ENCODE data around the gene FOXK1.

- TF ChIP-seq CEBPZ (IDR thresholded peaks at IDR 0.05; ENCODE audit: borderline replicate concordance, low read depth, low read length), result no peak
- no peak for TF ChIP-seq PTBP1 (IDR thresholded peaks at IDR 0.05; ENCODE audit: low read depth, low read length)
- TF ChIP-seq POLR2A (conservative IDR thresholded peaks at IDR 0.05), result no peak
- no peak for TF ChIP-seq TAF1 (IDR thresholded peaks at IDR 0.05; ENCODE audit: control insufficient read depth, extremely low read depth, insufficient read depth, low read length, severe bottlenecking)
- TF ChIP-seq MEIS2 (IDR thresholded peaks at IDR 0.05; ENCODE audit: partially characterized antibody), result no peak
- no peak for TF ChIP-seq CTCF (IDR thresholded peaks at IDR 0.05 in 2 of 3, conservative IDR thresholded peaks at IDR 0.05 in 1 of 3; ENCODE audit: insufficient read depth in 2 of 3, low read depth in 1 of 3, low read length in 3 of 3)
- no peak for TF ChIP-seq ZNF318 (IDR thresholded peaks at IDR 0.05; ENCODE audit: borderline replicate concordance in 1 of 2, low read depth in 1 of 2)
- TF ChIP-seq EP300 (IDR thresholded peaks at IDR 0.05; ENCODE audit: low read length), result peak; percentile 21; the same call in 1 of the 2 replicates
- TF ChIP-seq ZNF121 (CRISPR knock-in tag; conservative IDR thresholded peaks at IDR 0.05), result no peak
- no peak; the same call in 1 of the 2 replicates for TF ChIP-seq FOXP4 (CRISPR knock-in tag; IDR thresholded peaks at IDR 0.05; ENCODE audit: borderline replicate concordance)
- TF ChIP-seq ZBED1 (IDR thresholded peaks at IDR 0.05), result no peak
Measured at GRCh38 chr7:4744391-4745264, 62.5 kb downstream of the FOXK1 start.

Data from K562 (cell line).